HCT116 (cell line): ENCODE results near the gene WWOX.

Source experiments
- CTCF ChIP-seq, 3 experiments: fragments of 200-600 bp in 1 of 3; sonication (generic) in 1 of 3; IDR thresholded peaks in 2 of 3; conservative IDR thresholded peaks in 1 of 3; 2 replicates each; pipeline ENCODE4 v1.5.1; 2012 to 2017; ENCODE audit warnings: low read depth in 2 of 3, low read length in 2 of 3, antibody characterized with exemption in 1 of 3, borderline replicate concordance in 1 of 3, control low read depth in 1 of 3, mild to moderate bottlenecking in 1 of 3, mixed read lengths in 1 of 3, mixed run types in 1 of 3, moderate library complexity in 1 of 3; ENCODE audit not compliant: insufficient read depth in 1 of 3
- POLR2A ChIP-seq: IDR thresholded peaks from 2 replicates; pipeline ENCODE4 v1.7.0; 2011; ENCODE audit warnings: borderline replicate concordance; ENCODE audit not compliant: insufficient read depth, insufficient read length; ENCODE audit errors: extremely low read depth
- POLR2AphosphoS5 ChIP-seq: IDR thresholded peaks from 2 replicates; pipeline ENCODE4 v1.6.1; 2011; ENCODE audit warnings: mild to moderate bottlenecking, low read depth, low read length, moderate library complexity

DNA sequence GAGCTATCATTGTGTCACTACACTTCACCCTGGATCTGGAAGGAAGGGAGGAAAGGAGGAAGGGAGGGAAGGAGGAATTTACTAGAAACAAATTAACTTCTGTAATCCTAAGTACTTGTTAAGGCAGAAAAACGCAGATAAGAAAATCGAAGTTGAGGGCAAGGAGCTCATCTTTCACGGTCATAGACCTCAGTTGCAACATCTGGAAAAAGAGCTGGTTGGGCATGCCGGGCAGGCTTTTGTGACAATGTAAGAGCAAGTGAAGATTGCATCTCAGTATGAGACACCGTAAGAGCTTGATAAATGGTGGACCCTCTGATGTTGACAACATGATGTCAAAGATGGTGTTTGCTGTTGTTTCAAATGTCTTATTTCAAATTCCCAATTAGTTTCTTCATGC, 779.6 kb downstream of the WWOX start:
- TF ChIP-seq POLR2AphosphoS5 (no peak), CTCF (IDR thresholded peaks at IDR 0.05 in 2 of 3, conservative IDR thresholded peaks at IDR 0.05 in 1 of 3; ENCODE audit: borderline replicate concordance in 1 of 3, insufficient read depth in 1 of 3, low read depth in 2 of 3, low read length in 2 of 3) (no peak), POLR2A (no peak)
